Measurements from ENCODE around the gene KCNC1.

DNA sequence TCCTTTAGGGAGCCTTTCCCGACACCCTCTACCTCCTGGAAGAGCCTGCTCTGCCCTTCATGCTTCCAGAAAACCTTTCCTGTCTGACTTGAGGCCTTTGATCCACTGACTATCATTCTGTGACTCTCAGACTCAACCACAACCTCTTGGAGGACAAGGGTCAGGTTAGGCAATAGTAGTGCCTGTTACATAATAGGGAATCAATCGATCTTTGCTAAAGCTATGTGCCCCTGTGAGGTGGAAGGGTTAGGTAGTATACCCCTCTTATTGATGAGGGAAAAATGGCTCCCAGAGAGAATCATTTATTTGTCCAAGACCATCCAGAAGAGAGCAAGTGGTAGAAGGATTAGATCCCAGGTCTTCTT lies 16.2 kb downstream of the KCNC1 start:
- TF ChIP-seq POLR2AphosphoS5 (IDR thresholded peaks at IDR 0.05; ENCODE audit: low read depth, low read length) (no peak), POLR2A (IDR thresholded peaks at IDR 0.05; ENCODE audit: low read depth, low read length) (no peak), TAF1 (IDR thresholded peaks at IDR 0.05; ENCODE audit: low read depth, low read length) (no peak), SPI1 (IDR thresholded peaks at IDR 0.05; ENCODE audit: low read depth, low read length) (no peak), PAX5 (IDR thresholded peaks at IDR 0.05; ENCODE audit: insufficient read depth, low read length, severe bottlenecking) (no peak)
